Activated CD4-positive, CD25-positive, alpha-beta regulatory T cell (primary cell): ENCODE data around the gene NECTIN2.
"Not testable (repeated sequence)": the region's sequence is repeated elsewhere in the genome, so short reads cannot be mapped to it uniquely, and the experiment has no call there.

Experiments used
- DNase-seq, 4 experiments: peaks; one replicate each; lab custom pipeline; 2025; lab: John Stamatoyannopoulos, UW

NECTIN2 gene

GRCh38 chr19:44908074-44908835 is 62.2 kb downstream of the NECTIN2 start:
- no peak for DNase-seq

- DNase-seq: no peak
Measured at GRCh38 chr19:44908836-44909261, 62.8 kb downstream of the NECTIN2 start.

DNA sequence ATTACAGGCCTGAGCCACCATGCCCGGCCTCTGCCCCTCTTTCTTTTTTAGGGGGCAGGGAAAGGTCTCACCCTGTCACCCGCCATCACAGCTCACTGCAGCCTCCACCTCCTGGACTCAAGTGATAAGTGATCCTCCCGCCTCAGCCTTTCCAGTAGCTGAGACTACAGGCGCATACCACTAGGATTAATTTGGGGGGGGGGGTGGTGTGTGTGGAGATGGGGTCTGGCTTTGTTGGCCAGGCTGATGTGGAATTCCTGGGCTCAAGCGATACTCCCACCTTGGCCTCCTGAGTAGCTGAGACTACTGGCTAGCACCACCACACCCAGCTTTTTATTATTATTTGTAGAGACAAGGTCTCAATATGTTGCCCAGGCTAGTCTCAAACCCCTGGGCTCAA is 63.7 kb downstream of the NECTIN2 start:
- no peak for DNase-seq

DNA sequence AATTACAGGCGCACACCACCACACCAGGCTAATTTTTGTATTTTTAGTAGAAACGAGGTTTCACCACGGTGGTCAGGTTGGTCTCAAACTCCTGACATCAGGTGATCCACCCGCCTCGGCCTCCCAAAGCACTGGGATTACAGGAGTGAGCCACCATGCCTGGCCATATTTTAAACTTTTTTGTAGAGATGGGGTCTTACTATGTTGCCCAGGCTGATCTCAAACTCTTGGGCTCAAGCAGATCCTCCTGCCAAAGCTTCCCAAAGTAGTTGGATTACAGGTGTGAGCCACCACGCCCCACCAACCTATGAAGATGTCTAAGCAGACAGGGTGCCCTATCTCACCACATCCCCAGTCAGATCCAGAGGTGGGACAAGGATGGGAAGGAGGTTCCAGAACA is 65.8 kb downstream of the NECTIN2 start:
- DNase-seq: not testable (repeated sequence)

- DNase-seq: no peak
Measured at GRCh38 chr19:44912854-44913253, 66.8 kb downstream of the NECTIN2 start.

DNA sequence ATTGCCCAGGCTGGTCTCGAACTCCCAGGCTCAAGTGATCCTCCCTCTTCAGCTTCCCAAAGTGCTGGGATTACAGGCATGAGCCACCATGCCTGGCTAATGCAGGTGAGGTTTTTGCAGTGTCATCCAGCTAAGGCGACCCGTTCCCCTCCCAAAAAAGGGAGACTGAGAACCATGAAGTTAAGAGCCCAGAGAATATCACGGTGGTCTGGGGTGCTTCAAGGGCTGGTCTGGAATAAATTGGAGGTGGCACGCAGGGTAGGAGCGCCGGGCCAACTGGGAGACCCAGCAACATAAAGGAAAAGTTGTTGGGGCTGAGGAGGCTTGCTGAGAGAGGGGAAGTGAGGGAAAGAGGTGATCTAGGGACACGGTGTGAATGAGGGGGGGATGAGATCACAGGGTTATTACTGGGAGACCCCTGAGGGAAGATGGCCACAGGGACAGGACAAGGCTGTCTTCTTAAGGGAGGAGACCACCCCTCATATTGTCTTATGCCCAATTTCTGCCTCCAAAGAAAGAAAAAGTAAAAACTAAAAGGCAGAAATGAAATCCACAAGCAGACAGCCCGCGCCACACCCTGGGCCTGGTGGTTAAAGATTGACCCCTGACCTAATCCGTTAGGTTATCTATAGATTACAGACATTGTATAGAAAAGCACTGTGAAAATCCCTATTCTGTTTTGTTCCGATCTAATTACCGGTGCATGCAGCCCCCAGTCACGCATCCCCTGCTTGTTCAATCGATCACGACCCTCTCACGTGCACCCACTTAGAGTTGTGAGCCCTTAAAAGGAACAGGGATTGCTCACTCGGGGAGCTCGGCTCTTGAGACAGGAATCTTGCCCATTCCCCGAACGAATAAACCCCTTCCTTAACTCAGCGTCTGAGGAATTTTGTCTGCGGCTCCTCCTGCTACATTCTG is 67.7 kb downstream of the NECTIN2 start:
- DNase-seq: not testable (repeated sequence)

- peak; percentile 35 to 55 (median 38) for DNase-seq
Measured at GRCh38 chr19:44914433-44915206, 68.5 kb downstream of the NECTIN2 start, which contains the start of gene APOC1. TSS of gene APOC1 (plus strand) at chr19:44914608. CDS start at chr19:44914892, 284 bp downstream.

GRCh38 chr19:44924243-44924725 is 78.2 kb downstream of the NECTIN2 start:
- no peak for DNase-seq

DNA sequence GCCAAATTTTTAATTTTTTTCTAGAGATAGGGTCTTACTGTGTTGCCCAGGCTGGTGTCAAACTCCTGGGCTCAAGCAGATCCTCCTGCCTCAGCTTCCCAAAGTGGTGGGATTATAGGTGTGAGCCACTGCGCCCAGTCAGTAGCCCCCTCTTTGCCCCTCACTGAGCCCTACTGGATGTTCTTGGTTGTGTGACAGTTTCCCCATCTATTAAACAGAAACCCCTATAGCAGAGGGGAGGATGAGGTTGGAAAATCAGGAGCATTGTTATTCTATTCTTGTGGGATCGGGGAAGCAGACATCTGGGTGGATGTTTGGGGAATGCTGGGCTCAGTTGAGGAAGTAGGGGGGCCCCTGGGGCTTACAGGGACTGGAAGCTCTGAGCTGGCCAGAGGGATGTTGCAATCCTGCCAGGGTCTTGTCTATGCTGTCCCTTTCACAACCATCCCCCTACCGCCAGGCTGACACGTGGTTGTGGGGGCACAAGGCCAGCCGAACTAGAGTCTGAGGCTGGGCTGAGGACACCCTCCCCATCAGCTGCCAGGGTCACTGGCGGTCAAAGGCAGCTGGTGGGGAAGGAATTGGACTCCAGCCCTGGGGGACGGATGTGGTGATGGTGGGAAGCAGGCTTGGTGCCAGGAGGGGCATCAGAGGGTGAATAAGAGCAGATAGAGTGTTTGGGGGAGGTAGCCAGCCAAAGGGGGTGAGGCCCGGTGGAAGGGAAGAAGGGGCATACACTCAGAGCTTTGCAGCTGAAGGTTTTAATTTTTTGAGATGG is 79.2 kb downstream of the NECTIN2 start:
- DNase-seq: no peak

DNA sequence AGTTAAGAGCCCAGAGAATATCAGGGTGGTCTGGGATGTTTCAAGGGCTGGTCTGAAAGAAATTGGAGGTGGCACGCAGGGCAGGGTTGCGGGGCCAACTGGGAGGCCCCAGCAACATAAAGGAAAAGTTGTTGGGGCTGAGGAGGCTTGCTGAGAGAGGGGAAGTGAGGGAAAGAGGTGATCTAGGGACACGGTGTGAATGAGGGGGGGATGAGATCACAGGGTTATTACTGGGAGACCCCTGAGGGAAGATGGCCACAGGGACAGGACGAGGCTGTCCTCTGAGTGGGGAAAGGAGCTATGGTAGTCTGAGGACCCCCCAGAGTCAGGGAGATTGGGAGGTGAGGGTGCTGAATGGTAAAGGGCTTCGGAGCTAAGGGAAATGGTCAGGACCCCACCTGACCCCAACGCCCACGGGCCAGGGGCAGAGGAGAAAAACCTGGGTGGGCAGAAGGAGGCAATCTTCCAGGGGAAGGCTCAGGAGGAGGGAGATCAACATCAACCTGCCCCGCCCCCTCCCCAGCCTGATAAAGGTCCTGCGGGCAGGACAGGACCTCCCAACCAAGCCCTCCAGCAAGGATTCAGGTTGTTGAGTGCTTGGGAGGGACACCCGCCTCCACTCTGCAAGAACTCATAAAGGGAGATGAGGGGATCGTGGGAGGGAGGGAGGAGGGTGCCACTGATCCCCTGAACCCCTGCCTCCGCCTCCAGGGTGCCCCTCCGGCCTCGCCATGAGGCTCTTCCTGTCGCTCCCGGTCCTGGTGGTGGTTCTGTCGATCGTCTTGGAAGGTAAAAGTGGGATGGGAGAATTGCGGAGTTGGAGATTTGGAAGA is 80.4 kb downstream of the NECTIN2 start:
- DNase-seq: not testable (repeated sequence)

DNA sequence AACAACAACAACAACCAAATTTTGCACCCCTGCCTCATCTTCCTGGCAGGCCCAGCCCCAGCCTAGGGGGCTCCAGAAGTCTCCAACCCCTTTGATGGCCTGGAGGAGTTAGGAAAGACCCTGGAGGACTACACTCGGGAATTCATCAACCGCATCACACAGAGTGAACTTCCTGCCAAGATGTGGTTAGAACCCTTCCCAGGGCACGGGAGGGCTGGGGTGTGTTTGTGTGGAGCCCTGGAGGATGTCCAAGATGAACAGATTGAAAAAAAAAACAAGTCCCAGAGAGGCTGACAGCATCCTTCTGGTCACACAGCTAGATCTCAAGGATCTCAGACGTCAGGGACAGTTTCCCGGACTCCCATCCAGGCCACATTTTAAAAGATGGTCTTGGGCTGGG is 81.6 kb downstream of the NECTIN2 start:
- no peak for DNase-seq

- DNase-seq: no peak
Measured at GRCh38 chr19:44930088-44930487, 84.0 kb downstream of the NECTIN2 start.

- DNase-seq: no peak
Measured at GRCh38 chr19:44931541-44931940, 85.4 kb downstream of the NECTIN2 start.
